ENCODE data around the gene EPHB1. TPM values are rescaled to one million over a fixed set of nuclear protein-coding genes. Genes with fewer than 3 reads are reported as not detected.

EPHB1 gene
- total RNA-seq, 2 donors from 2014 or later, result 2.3 to 21.2 TPM

DNA sequence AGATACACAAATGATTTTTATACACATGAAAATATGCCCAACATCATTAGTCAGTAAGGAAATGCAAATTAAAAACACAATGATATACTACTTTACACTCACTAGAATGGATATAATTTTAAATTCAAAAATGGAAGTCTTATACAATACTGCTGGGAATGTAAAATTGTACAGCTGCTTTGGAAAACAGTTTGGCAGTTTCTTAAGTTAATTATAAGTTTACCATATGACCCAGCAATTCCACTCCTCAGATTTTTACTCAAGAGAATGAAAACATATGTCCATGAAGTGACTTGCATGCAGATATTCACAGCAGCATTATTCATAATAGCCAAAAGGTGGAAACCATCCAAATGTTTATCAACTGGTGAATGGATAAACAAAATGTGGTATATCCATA, 281.3 kb downstream of the EPHB1 start:
- no peak for DNase-seq (ENCODE audit: low spot score)

DNA sequence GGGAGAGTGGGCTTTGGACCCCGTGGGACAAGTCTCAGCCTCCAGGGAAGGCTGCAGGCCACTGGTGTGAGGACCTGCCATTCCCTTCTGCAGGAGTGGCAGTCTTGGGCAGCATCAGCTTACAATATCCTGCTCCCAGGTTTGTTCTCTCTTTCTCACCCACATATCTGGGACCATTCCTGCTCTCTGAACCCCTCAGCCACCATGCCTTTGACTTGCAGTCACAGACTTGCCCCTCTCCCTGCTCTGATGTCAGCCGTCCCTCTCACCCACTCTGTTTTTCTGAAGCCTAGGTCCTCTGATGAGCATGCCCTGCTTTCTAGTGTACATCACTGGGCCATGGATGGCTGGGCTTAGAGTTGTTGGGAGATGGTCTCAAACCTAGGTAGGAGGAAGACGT, 282.1 kb downstream of the EPHB1 start:
- Histone ChIP-seq H3K4me3 (no peak overlapping the region), H3K27me3 (replicated peaks; ENCODE audit: insufficient read depth) (no peaks in the 10 kb centered on the region), H3K36me3 (no peaks in the 10 kb centered on the region), H3K9me3 (no peaks in the 10 kb centered on the region), H3K4me1 (replicated peaks) (no peaks in the 10 kb centered on the region), H3K27ac (no peak overlapping the region)
- 51% methylated on average over 3 of the region's 3 CpGs for WGBS
- TF ChIP-seq POLR2AphosphoS5 (IDR thresholded peaks at IDR 0.05) (no peak), POLR2A (IDR thresholded peaks at IDR 0.05) (no peak)
- TF ChIP-seq, protein P1, sequence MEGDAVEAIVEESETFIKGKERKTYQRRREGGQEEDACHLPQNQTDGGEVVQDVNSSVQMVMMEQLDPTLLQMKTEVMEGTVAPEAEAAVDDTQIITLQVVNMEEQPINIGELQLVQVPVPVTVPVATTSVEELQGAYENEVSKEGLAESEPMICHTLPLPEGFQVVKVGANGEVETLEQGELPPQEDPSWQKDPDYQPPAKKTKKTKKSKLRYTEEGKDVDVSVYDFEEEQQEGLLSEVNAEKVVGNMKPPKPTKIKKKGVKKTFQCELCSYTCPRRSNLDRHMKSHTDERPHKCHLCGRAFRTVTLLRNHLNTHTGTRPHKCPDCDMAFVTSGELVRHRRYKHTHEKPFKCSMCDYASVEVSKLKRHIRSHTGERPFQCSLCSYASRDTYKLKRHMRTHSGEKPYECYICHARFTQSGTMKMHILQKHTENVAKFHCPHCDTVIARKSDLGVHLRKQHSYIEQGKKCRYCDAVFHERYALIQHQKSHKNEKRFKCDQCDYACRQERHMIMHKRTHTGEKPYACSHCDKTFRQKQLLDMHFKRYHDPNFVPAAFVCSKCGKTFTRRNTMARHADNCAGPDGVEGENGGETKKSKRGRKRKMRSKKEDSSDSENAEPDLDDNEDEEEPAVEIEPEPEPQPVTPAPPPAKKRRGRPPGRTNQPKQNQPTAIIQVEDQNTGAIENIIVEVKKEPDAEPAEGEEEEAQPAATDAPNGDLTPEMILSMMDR (IDR thresholded peaks at IDR 0.05), result no peak
- intact Hi-C loops (cut with DNase I), result no loop called here
- no peak for DNase-seq (ENCODE audit: low spot score)

More for the DNA sequence above, 281.3 kb downstream of the EPHB1 start:
- no peak overlapping the region for H3K27ac ChIP-seq
- no peaks in the 10 kb centered on the region for H3K9me3 ChIP-seq
- no peaks in the 10 kb centered on the region for H3K27me3 ChIP-seq (replicated peaks; ENCODE audit: insufficient read depth)
- intact Hi-C loops (cut with DNase I), result no loop called here
- no peaks in the 10 kb centered on the region for H3K4me1 ChIP-seq (replicated peaks)
- no peaks in the 10 kb centered on the region for H3K36me3 ChIP-seq
- no peak for TF ChIP-seq POLR2AphosphoS5 (IDR thresholded peaks at IDR 0.05)
- no peak for TF ChIP-seq POLR2A (IDR thresholded peaks at IDR 0.05)
- TF ChIP-seq, protein P1 (IDR thresholded peaks at IDR 0.05), result no peak
- no peak overlapping the region for H3K4me3 ChIP-seq

- H3K27ac ChIP-seq, result no peak overlapping the region
- no peak for TF ChIP-seq POLR2AphosphoS5 (IDR thresholded peaks at IDR 0.05)
- no peak for TF ChIP-seq POLR2A (IDR thresholded peaks at IDR 0.05)
- TF ChIP-seq, protein P1 (IDR thresholded peaks at IDR 0.05), result no peak
- H3K9me3 ChIP-seq, result no peaks in the 10 kb centered on the region
- intact Hi-C loops (cut with DNase I), result no loop called here
- no peak overlapping the region for H3K4me3 ChIP-seq
- no peaks in the 10 kb centered on the region for H3K36me3 ChIP-seq
- 80% methylated on average over 2 of the region's 2 CpGs for WGBS
- H3K4me1 ChIP-seq (replicated peaks), result no peaks in the 10 kb centered on the region
- no peaks in the 10 kb centered on the region for H3K27me3 ChIP-seq (replicated peaks; ENCODE audit: insufficient read depth)
- DNase-seq (ENCODE audit: low spot score), result no peak
Measured at GRCh38 chr3:135078283-135078682, 283.2 kb downstream of the EPHB1 start.

DNA sequence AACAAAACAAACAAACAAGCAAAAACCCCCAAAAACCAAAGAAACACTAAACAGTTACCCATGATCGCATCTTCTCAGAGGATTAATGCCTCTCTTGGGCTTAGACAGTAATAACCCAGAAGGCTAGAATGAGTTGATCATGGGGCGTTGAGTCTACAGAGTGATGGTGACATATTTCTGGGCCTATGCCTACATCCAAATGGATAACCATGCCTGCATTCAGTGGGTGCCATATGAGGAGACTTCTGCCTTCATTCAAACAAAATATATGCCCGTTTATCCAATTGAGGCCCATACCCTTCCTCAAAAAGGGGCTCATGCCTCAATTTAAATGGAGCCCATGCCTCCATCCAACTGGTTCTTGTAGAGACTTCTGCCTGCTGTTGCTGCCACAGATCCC, 284.0 kb downstream of the EPHB1 start:
- no peak for DNase-seq (ENCODE audit: low spot score)
- H3K4me3 ChIP-seq, result no peak overlapping the region
- TF ChIP-seq POLR2AphosphoS5 (IDR thresholded peaks at IDR 0.05) (no peak), POLR2A (IDR thresholded peaks at IDR 0.05) (no peak)
- TF ChIP-seq, protein P1 (IDR thresholded peaks at IDR 0.05), result no peak
- no peak overlapping the region for H3K27ac ChIP-seq
- no peaks in the 10 kb centered on the region for H3K4me1 ChIP-seq (replicated peaks)
- no peaks in the 10 kb centered on the region for H3K36me3 ChIP-seq
- no peaks in the 10 kb centered on the region for H3K9me3 ChIP-seq
- no peaks in the 10 kb centered on the region for H3K27me3 ChIP-seq (replicated peaks; ENCODE audit: insufficient read depth)
- 99% methylated on average over 3 of the region's 3 CpGs for WGBS
- intact Hi-C loops (cut with DNase I), result no loop called here

DNA sequence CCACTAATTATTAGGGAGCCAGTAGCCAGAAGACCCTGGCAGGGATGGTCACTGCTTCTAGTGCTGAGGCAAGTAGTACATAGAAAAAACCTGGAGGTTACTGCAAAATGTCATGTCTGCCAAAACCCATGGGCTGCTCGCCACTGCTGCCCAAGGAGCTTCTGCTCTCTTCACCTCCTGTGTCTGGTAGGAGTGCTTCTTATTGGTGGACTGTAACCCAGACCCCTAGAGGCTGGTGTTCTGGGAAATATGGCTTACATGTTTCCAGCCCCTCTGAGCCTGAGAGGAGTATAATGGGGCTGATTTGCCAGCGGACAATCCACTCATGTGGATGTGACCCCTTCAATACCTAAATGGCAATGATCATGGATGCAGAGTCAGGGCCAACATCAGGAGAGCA, 286.4 kb downstream of the EPHB1 start:
- WGBS, result 90% methylated on average over 2 of the region's 2 CpGs
- Histone ChIP-seq H3K27me3 (replicated peaks; ENCODE audit: insufficient read depth) (no peaks in the 10 kb centered on the region), H3K4me1 (replicated peaks) (no peaks in the 10 kb centered on the region), H3K36me3 (no peaks in the 10 kb centered on the region), H3K9me3 (no peaks in the 10 kb centered on the region), H3K27ac (no peak overlapping the region), H3K4me3 (no peak overlapping the region)
- DNase-seq (ENCODE audit: low spot score), result no peak
- intact Hi-C loops (cut with DNase I), result no loop called here
- TF ChIP-seq POLR2AphosphoS5 (IDR thresholded peaks at IDR 0.05), result no peak
- TF ChIP-seq, protein P1 (IDR thresholded peaks at IDR 0.05), result no peak
- no peak for TF ChIP-seq POLR2A (IDR thresholded peaks at IDR 0.05)
